ENCODE measurements around the gene HHIPL1.
A peak's percentile ranks its signal among the peaks of the same experiment; 100 is the strongest.

HHIPL1 gene

GRCh38 chr14:99628887-99629618 is 15.9 kb upstream of the HHIPL1 start:
- peak; percentile 82 for DNase-seq (ENCODE audit: low spot score)

GRCh38 chr14:99630202-99630601 is 14.7 kb upstream of the HHIPL1 start:
- TF ChIP-seq CTCF (IDR thresholded peaks at IDR 0.05): no peak
- H3K4me3 ChIP-seq: no peak overlapping the region
- no peak for DNase-seq (ENCODE audit: low spot score)
- no peak overlapping the region for H3K27ac ChIP-seq

More at GRCh38 chr14:99628887-99629618, 15.9 kb upstream of the HHIPL1 start:
- H3K27ac ChIP-seq: no peak overlapping the region
- H3K4me3 ChIP-seq: no peak overlapping the region
- TF ChIP-seq CTCF (IDR thresholded peaks at IDR 0.05): peak; percentile 91

GRCh38 chr14:99632410-99633035 is 12.4 kb upstream of the HHIPL1 start:
- no peak for TF ChIP-seq CTCF (IDR thresholded peaks at IDR 0.05)
- Histone ChIP-seq H3K27ac (no peak overlapping the region), H3K4me3 (no peak overlapping the region)
- DNase-seq (ENCODE audit: low spot score): no peak

GRCh38 chr14:99633141-99633540 is 11.8 kb upstream of the HHIPL1 start:
- Histone ChIP-seq H3K4me3 (no peak overlapping the region), H3K27ac (no peak overlapping the region)
- TF ChIP-seq CTCF (IDR thresholded peaks at IDR 0.05): no peak
- DNase-seq (ENCODE audit: low spot score): no peak

- no peak for TF ChIP-seq CTCF (IDR thresholded peaks at IDR 0.05)
- Histone ChIP-seq H3K27ac (no peak overlapping the region), H3K4me3 (no peak overlapping the region)
- DNase-seq (ENCODE audit: low spot score): no peak
Observed at GRCh38 chr14:99633918-99634317, 11.0 kb upstream of the HHIPL1 start.

- Histone ChIP-seq H3K27ac (no peak overlapping the region), H3K4me3 (no peak overlapping the region)
- TF ChIP-seq CTCF (IDR thresholded peaks at IDR 0.05): no peak
- no peak for DNase-seq (ENCODE audit: low spot score)
Observed at GRCh38 chr14:99634443-99634842, 10.5 kb upstream of the HHIPL1 start.

GRCh38 chr14:99635116-99635515 is 9.8 kb upstream of the HHIPL1 start:
- H3K4me3 ChIP-seq: no peak overlapping the region
- DNase-seq (ENCODE audit: low spot score): no peak
- H3K27ac ChIP-seq: no peak overlapping the region
- TF ChIP-seq CTCF (IDR thresholded peaks at IDR 0.05): no peak

Data from coronary artery (tissue), 2 donors.